HG03064 (cell line): Measurements from ENCODE around the gene MBLAC2.
A peak's percentile ranks its signal among the peaks of the same experiment; 100 is the strongest.

Experiments used
- ATAC-seq: cut with Tn5 transposase; IDR thresholded peaks from one replicate; pipeline ENCODE4 v1.9.1; 2021; ENCODE audit warnings: low read depth; ENCODE audit not compliant: unreplicated experiment

MBLAC2 gene

GRCh38 chr5:90474235-90475107 lies at the start of gene MBLAC2, which contains the start of gene POLR3G:
Gene MBLAC2, minus strand, starts transcription at chr5:90474771. Its CDS starts 479 bp downstream, at chr5:90474292.
Gene POLR3G, plus strand, starts transcription at chr5:90474864. Its CDS starts 10,704 bp downstream, at chr5:90485568.
- ATAC-seq, result peak; percentile 86

GRCh38 chr5:90519081-90519480 lies 44.5 kb upstream of the MBLAC2 start:
- ATAC-seq, result no peak

- ATAC-seq, result no peak
These were observed 44.1 kb upstream of the MBLAC2 start for GRCh38 chr5:90518661-90519060.

- no peak for ATAC-seq
These were observed 39.9 kb upstream of the MBLAC2 start for GRCh38 chr5:90514520-90514919.

- ATAC-seq, result no peak
These were observed 35.9 kb upstream of the MBLAC2 start for GRCh38 chr5:90510438-90510837.

- no peak for ATAC-seq
These were observed 31.6 kb upstream of the MBLAC2 start for GRCh38 chr5:90506221-90506620.

- ATAC-seq, result no peak
These were observed 30.2 kb upstream of the MBLAC2 start for GRCh38 chr5:90504743-90505142.

GRCh38 chr5:90503596-90503995 lies 29.0 kb upstream of the MBLAC2 start:
- ATAC-seq, result no peak

GRCh38 chr5:90495146-90495545 lies 20.6 kb upstream of the MBLAC2 start:
- no peak for ATAC-seq

GRCh38 chr5:90494043-90494442 lies 19.5 kb upstream of the MBLAC2 start:
- no peak for ATAC-seq

- ATAC-seq, result no peak
These were observed 14.2 kb upstream of the MBLAC2 start for GRCh38 chr5:90488791-90489190.

- no peak for ATAC-seq
These were observed 10.0 kb upstream of the MBLAC2 start for GRCh38 chr5:90484540-90484939.

GRCh38 chr5:90483206-90483605 lies 8.6 kb upstream of the MBLAC2 start:
- no peak for ATAC-seq

GRCh38 chr5:90480699-90481098 lies 6.1 kb upstream of the MBLAC2 start:
- no peak for ATAC-seq

- no peak for ATAC-seq
These were observed 5.2 kb upstream of the MBLAC2 start for GRCh38 chr5:90479611-90480385.

- ATAC-seq, result no peak
These were observed 3.1 kb upstream of the MBLAC2 start for GRCh38 chr5:90477621-90478215.

GRCh38 chr5:90477073-90477472 lies 2.5 kb upstream of the MBLAC2 start:
- no peak for ATAC-seq

- no peak for ATAC-seq
These were observed 1.8 kb upstream of the MBLAC2 start for GRCh38 chr5:90476391-90476790.

- no peak for ATAC-seq
These were observed 937 bp upstream of the MBLAC2 start for GRCh38 chr5:90475436-90475980.

GRCh38 chr5:90473396-90474234 lies 956 bp downstream of the MBLAC2 start:
- ATAC-seq, result peak; percentile 22
